K562 (cell line): Measurements from ENCODE around the gene ZFYVE28. TPM values are rescaled to one million over a fixed set of nuclear protein-coding genes. Genes with fewer than 3 reads are reported as not detected.

Experiments used
- EZH2 ChIP-seq: IDR thresholded peaks from 2 replicates; pipeline ENCODE4 v1.6.1; 2012; ENCODE audit warnings: low read depth, mild to moderate bottlenecking, inconsistent platforms, low read length, borderline replicate concordance
- GTF2F1 ChIP-seq: IDR thresholded peaks from 2 replicates; pipeline ENCODE4 v1.6.1; 2011; ENCODE audit warnings: low read depth, low read length, improper control_type of control experiment
- HSF4 ChIP-seq: fragments of 250-450 bp; sonication (Bioruptor Pico); IDR thresholded peaks from 2 replicates; pipeline ENCODE4 v2.1.2; 2022; ENCODE audit warnings: mild to moderate bottlenecking, moderate library complexity, borderline replicate concordance
- ID3 ChIP-seq, 2 experiments: fragments of 250-450 bp in 1 of 2; fragments of 450-650 bp in 1 of 2; sonication (Bioruptor Pico) in 1 of 2; IDR thresholded peaks; 2 replicates each; pipeline versions ENCODE4 v1.6.1 to v1.8.0; 2016 to 2021; ENCODE audit warnings: mild to moderate bottlenecking in 2 of 2, moderate library complexity in 2 of 2, missing compliant biosample characterization in 1 of 2, missing genetic modification characterization in 1 of 2
- KDM4B ChIP-seq, 2 experiments: fragments of 450-650 bp in 1 of 2; sonication (generic) in 1 of 2; IDR thresholded peaks; 2 replicates each; pipeline ENCODE4 v1.6.1; 2016 to 2017; ENCODE audit warnings: borderline replicate concordance in 2 of 2, antibody characterized with exemption in 1 of 2, low read depth in 1 of 2, mild to moderate bottlenecking in 1 of 2
- MIER1 ChIP-seq: fragments of 450-650 bp; IDR thresholded peaks from 2 replicates; pipeline ENCODE4 v1.6.1; 2016; ENCODE audit warnings: antibody characterized with exemption, mild to moderate bottlenecking, low read depth
- PHF20 ChIP-seq: fragments of 450-650 bp; IDR thresholded peaks from 2 replicates; pipeline ENCODE4 v1.6.1; 2018; ENCODE audit not compliant: partially characterized antibody
- PRDM10 ChIP-seq: fragments of 450-650 bp; IDR thresholded peaks from 2 replicates; pipeline ENCODE4 v1.6.1; 2018; ENCODE audit not compliant: partially characterized antibody
- PRMT5 ChIP-seq: sonication (generic); formaldehyde crosslinking; IDR thresholded peaks from 2 replicates; pipeline ENCODE4 v1.5.0; 2020; ENCODE audit warnings: missing genetic modification reagents
- RBM14 ChIP-seq: fragments of 200-400 bp; formaldehyde crosslinking; IDR thresholded peaks from 2 replicates; pipeline ENCODE4 v1.6.1; 2018; ENCODE audit warnings: low read depth, mild to moderate bottlenecking, low read length, moderate library complexity, borderline replicate concordance; ENCODE audit not compliant: insufficient read depth
- TFE3 ChIP-seq: fragments of 450-650 bp; formaldehyde crosslinking; IDR thresholded peaks from 2 replicates; pipeline ENCODE4 v1.4.0; 2020; ENCODE audit warnings: mild to moderate bottlenecking, mixed read lengths
- TRIM24 ChIP-seq, 2 experiments: fragments of 450-650 bp; IDR thresholded peaks; 2 replicates each; pipeline ENCODE4 v1.6.1; 2016
- ZBTB12 ChIP-seq: fragments of 250-450 bp; sonication (Bioruptor Pico); IDR thresholded peaks from 2 replicates; pipeline ENCODE4 v1.4.0; 2020
- ZBTB17 ChIP-seq: fragments of 450-650 bp; formaldehyde crosslinking; IDR thresholded peaks from 2 replicates; pipeline ENCODE4 v1.4.0; 2020; ENCODE audit warnings: mild to moderate bottlenecking
- ZFP30 ChIP-seq: fragments of 250-450 bp; sonication (Bioruptor Pico); IDR thresholded peaks from 2 replicates; pipeline ENCODE4 v1.8.0; 2022; ENCODE audit warnings: moderate library complexity, mild to moderate bottlenecking, inconsistent platforms, borderline replicate concordance
- ZNF124 ChIP-seq: sonication (generic); formaldehyde crosslinking; IDR thresholded peaks from 2 replicates; pipeline ENCODE4 v1.8.1; 2022; ENCODE audit warnings: missing genetic modification reagents
- ZNF174 ChIP-seq: fragments of 250-450 bp; sonication (Bioruptor Pico); IDR thresholded peaks from 2 replicates; pipeline ENCODE4 v1.4.0; 2020; ENCODE audit warnings: mild to moderate bottlenecking
- ZNF239 ChIP-seq: fragments of 250-450 bp; sonication (Bioruptor Pico); IDR thresholded peaks from 2 replicates; pipeline ENCODE4 v1.4.0; 2020; ENCODE audit warnings: mild to moderate bottlenecking
- ZNF668 ChIP-seq: fragments of 250-450 bp; sonication (Bioruptor Pico); IDR thresholded peaks from 2 replicates; pipeline ENCODE4 v1.8.0; 2022; ENCODE audit warnings: mild to moderate bottlenecking, inconsistent platforms
- polyA plus RNA-seq, 8 experiments: library from polyadenylated mRNA; depleted of rRNA in 4 of 8; stranded (reverse) in 5 of 8; unstranded in 3 of 8; fragments of >200 nt; fragmentation: Nextera tagmentation in 2 of 8; fragmentation: Illumina TruSeq in 1 of 8; extraction: Ambion mirVana in 2 of 8; extraction: Trizol in 1 of 8; gene quantifications; 2 replicates each; pipeline versions ENCODE4 v1.2.1 to v1.2.3, GENCODE V29; 2011 to 2014; ENCODE audit warnings: inconsistent platforms in 1 of 8, missing spikeins in 1 of 8
- total RNA-seq, 7 experiments: library from RNA; depleted of rRNA in 6 of 7; stranded (reverse); fragments of >200 nt in 6 of 7; fragmentation: Illumina TruSeq in 2 of 7; extraction: Trizol in 2 of 7; gene quantifications; 2 replicates each; pipeline versions ENCODE4 v1.2.1 to v1.2.3, GENCODE V29; 2011 to 2021; ENCODE audit warnings: low replicate concordance in 1 of 7

Gene ZFYVE28
- total and polyA plus RNA-seq, 9 of the 15 experiments (the other 6 are each of a cell fraction or from before 2014, with no cell fraction given) = 1.3 to 24.8 (median 8.9) TPM

- peak in 1 of 2 experiments; percentile 51; a peak in 1 of 4 replicates for TF ChIP-seq KDM4B (IDR thresholded peaks at IDR 0.05; ENCODE audit: borderline replicate concordance in 2 of 2, low read depth in 1 of 2)
- no peak for TF ChIP-seq TFE3
- TF ChIP-seq ZNF239 (CRISPR knock-in tag) = no peak
- peak; percentile 94 for TF ChIP-seq PRDM10
- TF ChIP-seq ZBTB17 (CRISPR knock-in tag) = no peak
- TF ChIP-seq GTF2F1 = no peak; the same call in 1 of the 2 replicates
- TF ChIP-seq ID3 (CRISPR knock-in tag; IDR thresholded peaks at IDR 0.05) = no peak
- TF ChIP-seq ID3 (tag; IDR thresholded peaks at IDR 0.05) = 0 out of 2 replicates have a peak, but pooled peaks have one; percentile 52
- TF ChIP-seq ZNF174 (CRISPR knock-in tag) = no peak
- TF ChIP-seq PRMT5 (CRISPR knock-in tag) = no peak
- no peak for TF ChIP-seq HSF4 (CRISPR knock-in tag)
- TF ChIP-seq EZH2 = no peak
- TF ChIP-seq MIER1 = no peak
- TF ChIP-seq TRIM24 (IDR thresholded peaks at IDR 0.05) = peak in 1 of 2 experiments; percentile 43; a peak in 1 of 4 replicates
- TF ChIP-seq ZNF124 (CRISPR knock-in tag) = no peak
- TF ChIP-seq RBM14 = 0 out of 2 replicates have a peak, but pooled peaks have one; percentile 65
- no peak for TF ChIP-seq ZBTB12 (CRISPR knock-in tag)
- TF ChIP-seq ZFP30 = no peak
- TF ChIP-seq PHF20 = peak; percentile 56
- no peak for TF ChIP-seq ZNF668 (CRISPR knock-in tag)
Observed at GRCh38 chr4:2241410-2242353, 176.8 kb downstream of the ZFYVE28 start, which contains the start of the genes HAUS3 and POLN (continued).
